NCI-H460 (cell line): ENCODE results near the gene MRPS34. TPM values are rescaled to one million over a fixed set of nuclear protein-coding genes. Genes with fewer than 3 reads are reported as not detected.
"Not testable (repeated sequence)": the region's sequence is repeated elsewhere in the genome, so short reads cannot be mapped to it uniquely, and the experiment has no call there.

Experiments used
- DNase-seq: peaks from one replicate; pipeline ENCODE4 v3.0.0-alpha.2; 2016; ENCODE audit warnings: low read depth; ENCODE audit errors: extremely low read depth
- polyA plus RNA-seq: library from polyadenylated mRNA; depleted of rRNA; stranded (reverse); fragments of >200 nt; gene quantifications from 2 replicates; pipeline ENCODE4 v1.2.3, GENCODE V29; 2014; cell fraction: nucleus; rRNA removed
- total RNA-seq: library from RNA; depleted of rRNA; stranded (reverse); fragments of >200 nt; shearing (Covaris generic); gene quantifications from 2 replicates; pipeline ENCODE4 v1.2.3, GENCODE V29; 2014; rRNA removed

The MRPS34 gene
- 91.2 and 104 TPM in 2 replicates for total RNA-seq
- polyA plus RNA-seq = 267 and 286 TPM in 2 replicates

DNA sequence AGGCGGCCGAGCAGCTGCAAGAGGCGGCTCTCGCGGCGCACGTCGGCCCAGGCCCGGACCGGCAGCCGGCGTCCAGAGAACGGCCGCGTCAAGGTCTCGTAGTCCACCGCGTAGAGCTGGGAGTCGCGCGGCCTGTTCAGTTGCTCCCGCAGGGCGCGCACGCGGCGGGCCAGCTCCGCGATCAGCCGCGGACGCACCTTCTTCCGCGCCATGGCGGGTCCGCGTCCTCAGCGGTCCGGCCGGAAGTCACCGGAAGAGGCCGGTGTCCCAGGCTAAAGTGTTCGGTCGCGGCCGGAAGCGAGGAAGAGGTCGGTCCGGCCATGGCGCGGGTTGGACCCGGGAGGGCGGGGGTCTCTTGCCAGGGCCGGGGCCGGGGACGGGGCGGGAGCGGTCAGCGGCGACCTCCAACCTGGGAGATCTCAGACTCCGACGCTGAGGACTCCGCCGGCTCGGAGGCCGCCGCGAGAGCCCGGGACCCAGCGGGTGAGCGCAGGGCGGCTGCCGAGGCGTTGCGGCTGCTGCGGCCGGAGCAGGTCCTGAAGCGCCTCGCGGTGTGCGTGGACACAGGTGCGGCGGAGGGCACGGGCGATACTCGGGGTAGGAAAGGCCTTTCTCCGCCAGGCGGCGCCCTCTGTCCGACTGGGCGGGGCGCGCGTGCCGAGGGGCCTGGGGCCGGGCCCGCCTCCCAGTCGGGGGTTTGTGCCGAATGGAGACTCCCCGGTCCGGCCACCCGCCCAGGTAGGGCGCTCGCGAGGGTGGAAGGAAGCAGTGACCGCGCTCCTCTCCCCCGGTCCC is at the start of gene MRPS34:
Gene MRPS34, minus strand, starts transcription at position 227 of the 795 bp plus-strand sequence. Its CDS starts 15 bp downstream, at position 212.
- peak; percentile 79 for DNase-seq

DNA sequence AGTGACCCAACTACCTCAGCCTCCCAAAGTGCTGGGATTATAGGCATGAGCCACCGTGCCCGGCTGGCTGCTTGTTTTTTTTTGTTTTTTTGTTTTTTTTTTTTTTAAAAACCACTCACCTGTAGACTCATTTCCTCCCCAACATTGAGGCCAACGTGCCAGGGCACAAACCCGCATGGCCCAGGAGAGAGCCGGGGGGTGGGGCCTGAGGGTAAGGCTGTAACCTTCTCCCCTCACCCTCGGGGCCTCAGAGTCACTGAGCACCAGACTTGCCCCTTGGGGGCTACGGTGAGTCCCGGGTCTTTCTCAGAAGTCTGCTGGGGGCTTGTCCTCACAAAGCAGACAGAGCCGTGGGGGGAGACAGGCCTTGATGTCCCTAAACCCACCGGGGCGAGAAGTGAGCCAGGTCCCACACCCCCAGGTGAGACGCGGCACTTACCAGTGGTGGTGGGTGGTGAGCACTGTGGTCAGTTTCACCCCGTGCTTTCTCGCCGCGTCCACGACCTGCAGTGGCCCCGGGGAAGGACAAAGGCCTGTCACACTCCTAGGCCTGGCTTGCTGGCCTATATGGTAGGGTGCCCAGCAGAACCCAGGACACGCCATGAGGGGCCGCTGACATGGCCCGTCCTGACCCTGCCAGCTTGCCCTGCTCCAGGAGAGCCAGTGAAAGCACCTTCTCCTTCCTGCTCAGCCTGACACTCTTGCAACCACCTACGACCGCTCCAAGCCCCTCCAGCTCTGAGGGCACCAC is 49.1 kb upstream of the MRPS34 start:
- DNase-seq = no peak

DNA sequence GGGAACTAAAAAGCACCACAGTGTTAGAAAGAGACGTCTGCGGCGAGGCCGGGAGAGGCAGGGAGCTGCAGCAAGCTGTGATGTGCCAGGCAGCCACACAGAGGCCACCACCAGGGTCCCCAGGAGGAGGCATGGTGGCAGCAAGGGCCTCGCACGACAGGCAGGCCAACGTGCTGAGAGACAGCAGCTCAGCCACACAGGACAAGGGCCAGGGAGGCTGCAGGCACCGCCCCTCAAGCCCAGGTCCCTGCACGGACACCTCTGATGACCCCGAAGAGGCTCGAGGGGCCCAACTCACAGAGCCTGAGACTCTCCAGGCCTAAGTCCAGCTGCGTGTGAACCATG is 48.0 kb upstream of the MRPS34 start:
- no peak for DNase-seq

DNA sequence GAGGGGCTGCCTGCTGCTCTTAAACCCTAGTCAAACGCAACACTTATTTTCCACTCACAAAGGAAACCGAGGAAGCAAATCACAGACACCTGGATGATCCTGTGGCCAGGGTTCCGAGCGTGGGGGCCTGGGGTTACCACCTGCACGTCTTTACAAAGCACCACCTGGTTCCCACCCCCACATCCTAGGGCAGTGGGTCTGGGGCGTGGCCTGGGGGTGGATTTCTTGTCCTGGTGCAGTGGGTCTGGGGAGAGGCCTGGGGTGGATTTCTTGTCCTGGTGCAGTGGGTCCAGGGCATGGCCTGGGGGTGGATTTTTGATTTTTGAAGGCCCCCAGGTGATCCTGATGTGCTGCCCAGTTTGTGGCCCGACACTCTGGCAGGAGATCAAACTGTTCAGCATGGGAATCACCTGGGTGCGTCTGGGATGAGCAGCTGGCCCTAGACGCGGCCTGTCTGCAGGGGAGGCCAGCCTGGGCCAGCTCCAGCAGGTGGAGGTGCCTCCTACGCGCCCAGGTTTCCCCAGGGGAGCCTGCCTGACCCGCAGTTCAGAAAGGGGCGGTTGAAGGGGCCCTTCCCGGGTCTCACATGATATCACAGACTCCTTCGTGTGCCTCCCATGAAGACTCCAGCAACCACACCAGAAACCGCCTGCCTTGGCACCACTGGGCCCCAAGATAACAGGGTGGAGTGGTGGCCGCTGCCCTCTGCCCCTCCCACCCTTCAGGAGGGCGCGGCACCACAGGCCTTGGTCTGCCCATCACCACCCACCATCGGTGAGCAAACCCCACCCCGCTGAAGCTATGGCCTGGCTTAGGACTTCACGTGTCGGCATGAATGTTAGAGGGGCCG is 47.4 kb upstream of the MRPS34 start:
- no peak for DNase-seq

DNA sequence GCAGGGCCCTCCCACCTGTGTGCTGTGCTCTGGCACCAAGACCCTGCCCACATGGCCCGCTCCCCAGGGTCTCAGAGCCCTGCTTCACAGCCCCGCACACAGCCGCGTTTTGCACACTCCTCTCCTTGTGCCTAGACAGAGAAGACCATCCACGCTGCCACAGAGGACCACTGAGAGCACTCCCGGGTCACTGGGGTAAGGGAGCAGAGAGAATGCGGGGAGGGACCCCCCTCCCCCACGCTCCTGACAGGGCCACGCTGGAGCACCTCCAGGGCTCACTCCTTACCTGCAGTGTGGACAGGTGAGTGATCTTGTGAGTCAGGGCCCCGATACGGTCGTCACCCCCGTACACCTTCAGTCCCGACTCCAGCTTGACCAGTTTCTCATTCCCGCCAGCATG is 46.7 kb upstream of the MRPS34 start:
- DNase-seq = no peak

DNA sequence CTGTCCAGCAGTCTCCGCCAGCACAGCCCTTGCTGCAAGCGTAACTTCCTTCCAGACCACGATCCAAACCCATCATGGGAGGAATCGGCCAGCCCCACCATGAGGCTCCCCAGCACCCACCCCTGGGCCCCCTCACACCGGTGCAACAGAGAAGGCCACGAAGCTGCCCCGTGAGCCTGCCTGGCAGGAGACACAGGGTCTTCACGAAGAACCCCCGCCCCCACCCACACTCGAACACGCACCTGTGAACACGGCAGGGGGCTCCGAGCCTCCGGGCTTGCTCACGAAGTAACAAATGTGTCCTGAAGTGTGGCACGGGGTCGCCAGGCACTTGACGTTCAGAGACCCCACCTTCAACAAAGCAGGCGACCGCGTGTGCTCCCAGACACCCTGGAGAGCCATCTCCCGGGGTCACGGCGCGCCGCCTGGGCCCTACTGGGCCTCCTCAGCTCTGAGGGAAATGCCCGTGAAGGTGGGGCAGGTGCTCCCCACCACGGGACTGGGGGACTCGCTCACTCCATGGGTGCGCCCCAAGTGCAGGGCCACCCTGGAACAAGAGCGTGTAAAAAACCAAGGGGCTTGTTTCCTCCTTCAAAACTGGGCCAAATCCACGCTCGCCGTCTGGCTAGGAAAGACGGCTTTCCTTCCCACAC is 46.1 kb upstream of the MRPS34 start:
- no peak for DNase-seq

DNA sequence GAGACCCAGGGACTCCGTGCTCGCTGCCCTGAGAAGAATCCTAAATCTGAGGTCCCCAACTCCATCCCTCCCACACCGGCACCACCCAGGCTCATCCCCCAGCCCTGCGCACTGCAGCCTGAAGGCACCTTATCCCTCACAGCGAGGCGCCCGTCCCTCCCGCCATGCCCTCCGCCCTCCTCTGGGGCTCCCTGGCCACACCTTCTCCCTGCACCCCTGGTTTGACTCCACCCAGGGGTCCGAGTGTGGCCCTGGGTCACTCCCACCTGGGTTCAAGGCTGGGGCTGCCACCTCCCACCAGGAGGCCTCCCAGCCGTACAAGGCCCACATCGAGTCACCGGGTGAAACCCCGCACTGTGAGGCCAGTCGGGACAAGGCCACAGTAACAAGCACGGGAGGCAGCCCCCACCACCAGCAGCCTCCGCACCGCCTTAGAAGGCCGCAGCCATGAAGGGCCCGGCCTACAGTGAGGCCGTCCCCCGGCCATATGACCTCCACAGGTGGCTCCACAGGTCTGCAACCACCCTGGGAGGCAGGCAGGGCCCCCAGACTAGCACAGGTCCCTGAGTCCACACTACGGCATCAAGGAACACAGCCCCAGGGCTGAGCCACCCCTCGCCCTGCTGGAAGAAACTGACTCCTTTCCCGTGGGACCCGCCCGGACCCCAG is 45.4 kb upstream of the MRPS34 start:
- DNase-seq = no peak

DNA sequence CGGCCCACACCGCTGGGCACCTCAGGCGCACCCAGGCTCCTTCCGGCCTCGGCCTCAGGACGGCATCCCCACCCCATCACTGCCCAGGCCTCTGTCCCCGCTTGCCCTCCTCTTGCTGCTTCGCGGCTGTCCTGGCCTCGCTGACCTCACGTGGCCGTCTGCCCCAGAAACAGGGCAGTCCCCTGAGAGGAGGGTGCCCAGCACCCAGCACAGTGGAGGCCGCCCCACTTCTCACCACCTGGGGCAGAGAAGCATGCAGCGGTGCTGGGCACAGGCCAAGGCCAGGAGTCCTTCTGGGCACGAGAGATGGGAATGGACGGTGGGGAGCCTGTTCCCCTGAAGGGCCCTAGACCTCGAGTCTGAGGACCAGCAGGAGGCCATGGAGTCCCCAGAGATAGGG is 44.8 kb upstream of the MRPS34 start:
- DNase-seq = no peak

DNA sequence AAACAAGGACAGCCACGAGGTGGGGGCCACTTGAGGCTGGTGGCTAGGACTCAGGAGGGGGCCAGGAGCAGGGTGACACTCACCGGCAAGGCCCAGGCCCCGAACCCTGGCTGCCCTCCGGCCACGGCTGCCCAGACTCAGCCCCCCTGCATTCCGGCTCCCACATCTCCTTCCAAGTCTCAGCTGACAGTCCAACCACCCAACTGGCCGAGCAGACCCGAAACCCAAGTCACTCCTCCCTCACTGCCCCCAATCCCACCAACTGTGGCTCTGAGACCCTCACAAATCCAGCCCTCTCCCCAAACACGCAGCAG is 44.3 kb upstream of the MRPS34 start:
- DNase-seq = no peak

DNA sequence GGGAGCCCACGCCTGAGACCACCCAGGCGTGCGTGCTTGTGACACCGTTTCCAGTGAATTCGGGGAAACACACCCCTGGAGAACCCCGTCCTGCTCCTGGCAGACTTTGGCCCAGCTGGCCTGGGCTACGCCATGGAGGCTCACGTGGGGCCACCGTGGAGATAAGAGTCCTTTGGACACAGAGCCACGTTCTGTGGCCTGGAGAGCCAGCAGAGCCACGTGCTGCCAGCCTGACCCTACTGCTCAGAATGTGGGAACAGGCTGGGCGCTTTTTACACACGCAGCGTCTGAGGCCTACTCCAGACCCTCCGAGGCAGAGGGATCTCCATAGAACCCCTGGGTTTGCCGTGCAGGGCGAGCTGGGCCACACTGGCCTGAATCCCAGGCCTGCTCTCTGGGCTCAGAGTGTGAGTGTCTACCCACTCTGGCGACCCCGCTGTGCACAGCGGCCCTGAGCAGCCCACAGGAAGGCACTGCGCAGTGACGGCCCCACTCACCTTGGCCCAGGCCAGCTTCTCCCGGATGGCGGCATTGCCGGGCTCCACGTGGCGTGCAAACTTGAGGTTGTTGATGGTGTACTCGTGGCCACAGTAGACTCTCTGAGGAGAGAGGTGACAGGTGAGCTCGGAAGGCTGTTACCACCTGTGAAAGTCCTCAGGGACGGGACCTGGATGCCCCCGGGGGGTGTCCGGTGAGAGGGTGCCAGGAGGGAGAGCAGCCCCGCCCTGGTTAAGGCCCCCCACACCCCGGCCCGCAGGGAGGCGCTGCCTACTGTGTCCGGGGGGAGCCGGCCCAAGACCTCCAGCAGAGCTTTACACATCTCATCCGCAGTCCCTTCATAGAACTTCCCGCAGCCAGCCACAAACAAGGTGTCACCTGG is 43.7 kb upstream of the MRPS34 start:
- DNase-seq = no peak

DNA sequence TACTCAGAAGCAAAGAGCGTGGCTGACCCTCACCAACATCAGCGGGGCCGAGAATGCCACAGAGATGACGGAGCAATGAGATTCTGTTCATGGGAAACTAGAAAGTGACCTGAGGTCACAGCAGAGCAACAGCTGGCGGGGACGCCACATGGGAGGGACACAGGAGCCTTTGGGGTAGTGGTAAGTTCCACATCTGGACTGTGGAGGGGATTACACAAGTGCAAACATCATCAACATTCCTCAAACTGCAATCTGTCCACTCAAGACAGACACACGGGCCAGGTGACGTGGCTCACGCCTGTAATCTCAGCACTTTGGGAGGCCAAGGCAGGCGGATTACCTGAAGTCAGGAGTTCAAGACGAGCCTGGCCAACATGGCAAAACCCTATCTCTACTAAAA is 42.5 kb upstream of the MRPS34 start:
- DNase-seq = no peak

DNA sequence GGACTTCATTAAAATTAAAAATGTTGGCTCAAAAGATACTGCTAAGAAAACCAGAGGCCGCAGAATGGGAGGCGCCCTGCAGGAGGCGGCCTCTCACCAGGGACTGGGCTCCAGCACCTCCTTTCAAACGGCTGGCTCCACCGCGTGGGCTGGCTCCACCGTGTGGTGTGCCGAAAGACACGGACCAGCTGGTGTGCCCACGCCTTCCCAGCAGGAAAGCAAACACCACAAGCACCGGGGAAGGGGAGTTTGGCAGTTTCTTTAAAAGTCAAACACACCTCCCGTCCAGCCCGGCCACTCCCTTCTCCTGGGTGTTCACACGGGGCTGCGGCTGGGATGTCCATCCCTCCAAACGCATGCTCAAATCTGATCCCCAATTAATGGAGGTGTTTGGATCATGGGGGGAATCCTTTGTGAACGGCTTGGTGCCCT is 39.8 kb upstream of the MRPS34 start:
- peak; percentile 57 for DNase-seq

DNA sequence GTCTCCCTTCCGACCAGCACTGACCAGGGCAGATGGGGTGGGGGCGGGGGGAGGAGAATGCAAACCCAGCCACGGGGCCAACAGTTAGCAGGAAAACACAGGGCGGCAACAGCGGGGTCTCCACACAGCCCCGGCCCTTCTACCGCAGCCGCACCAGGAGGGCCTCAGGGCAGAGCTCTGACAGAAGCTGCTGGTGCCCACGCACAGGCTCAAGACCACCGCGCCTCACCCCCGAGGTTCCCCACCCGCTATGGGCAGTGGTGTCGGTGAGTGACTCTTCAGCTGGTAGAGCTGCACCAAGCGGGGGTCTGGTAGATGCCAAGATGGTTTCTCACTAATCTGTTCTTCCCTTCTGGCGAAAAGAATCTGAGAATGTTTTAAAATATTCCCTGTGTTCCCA is 37.6 kb upstream of the MRPS34 start:
- DNase-seq = no peak

DNA sequence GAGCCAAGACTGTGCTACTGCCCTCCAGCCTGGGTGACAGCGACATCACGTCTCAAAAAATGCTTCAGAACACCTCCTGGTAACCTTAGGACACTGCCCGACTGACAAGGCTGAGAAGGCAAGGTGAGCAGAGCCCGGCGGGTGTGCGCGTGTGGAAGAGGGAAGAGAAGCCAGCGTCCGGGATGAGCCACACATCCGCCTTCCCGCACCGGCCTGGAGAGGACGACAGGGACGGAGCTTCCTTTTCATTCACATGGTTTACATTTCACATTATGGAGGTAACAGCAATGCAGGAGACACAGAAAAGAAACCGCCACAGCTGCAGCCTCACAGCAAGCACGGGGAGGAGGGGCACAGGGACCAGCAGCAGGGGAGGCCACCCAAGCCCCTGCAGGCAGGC is 37.2 kb upstream of the MRPS34 start:
- no peak for DNase-seq

DNA sequence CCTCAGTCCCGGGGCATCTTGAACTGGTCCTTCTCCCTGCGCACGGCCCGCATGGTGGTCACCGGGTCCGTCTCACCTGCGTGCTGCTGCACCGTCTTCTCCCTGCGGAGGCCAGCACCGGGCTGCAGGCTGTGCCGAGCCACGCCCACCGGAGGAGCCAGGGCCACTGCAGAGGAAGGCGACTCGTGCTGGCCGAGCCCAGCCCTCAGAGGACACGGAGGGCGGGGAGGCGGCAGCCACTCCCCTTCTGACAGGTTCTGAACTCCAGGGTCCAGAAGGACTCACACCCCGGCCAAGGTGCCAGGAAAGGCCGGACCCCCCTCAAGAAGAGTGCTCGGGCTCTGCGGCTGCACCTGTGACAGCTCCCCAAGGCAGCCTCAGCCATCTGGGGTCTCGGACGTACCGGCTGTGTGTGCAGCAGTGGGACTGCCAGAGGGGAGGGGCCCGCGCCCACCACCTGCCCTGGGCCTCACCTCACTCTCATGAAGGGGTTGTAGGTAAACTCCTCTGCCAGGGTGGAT is 36.4 kb upstream of the MRPS34 start:
- no peak for DNase-seq

DNA sequence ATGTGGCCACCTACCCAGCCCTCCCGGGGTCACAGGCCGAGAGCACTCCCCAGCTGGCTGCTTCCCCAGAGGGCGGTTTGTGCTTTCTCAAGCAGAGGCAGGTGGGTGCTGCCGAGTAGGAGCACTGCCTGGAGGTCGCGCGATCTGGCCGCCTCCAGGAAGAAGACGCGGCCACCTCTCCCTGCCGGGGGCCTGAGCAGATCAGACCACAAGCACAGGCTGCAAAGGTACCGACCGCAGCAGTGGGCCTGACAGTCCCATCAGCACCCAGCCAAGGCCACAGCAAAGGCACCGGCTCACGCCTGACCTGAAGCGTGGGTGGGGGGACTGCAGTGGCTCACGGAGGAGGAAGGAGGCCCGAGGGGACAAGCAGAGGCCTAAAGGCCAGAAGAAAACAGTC is 35.8 kb upstream of the MRPS34 start:
- DNase-seq = no peak

DNA sequence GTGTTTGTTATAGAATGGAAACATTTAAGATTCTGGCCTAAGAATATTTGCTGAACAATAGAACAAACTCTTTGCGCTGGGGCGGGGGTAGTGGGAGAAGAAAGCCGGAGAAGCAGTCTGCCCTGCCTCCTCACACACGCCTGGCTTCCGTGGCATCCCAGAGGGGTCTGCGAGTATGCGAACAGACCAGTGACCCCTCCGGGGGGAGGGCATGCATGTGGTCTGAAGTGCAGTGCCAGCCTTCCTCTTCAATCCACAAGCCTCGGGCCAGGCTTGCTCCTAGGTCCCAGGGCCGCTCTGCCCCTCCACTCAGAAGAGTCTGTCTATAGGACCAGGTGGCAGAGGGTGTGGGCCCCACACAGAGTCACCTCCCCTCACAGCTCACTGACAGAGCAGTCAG is 34.7 kb upstream of the MRPS34 start:
- DNase-seq = no peak

DNA sequence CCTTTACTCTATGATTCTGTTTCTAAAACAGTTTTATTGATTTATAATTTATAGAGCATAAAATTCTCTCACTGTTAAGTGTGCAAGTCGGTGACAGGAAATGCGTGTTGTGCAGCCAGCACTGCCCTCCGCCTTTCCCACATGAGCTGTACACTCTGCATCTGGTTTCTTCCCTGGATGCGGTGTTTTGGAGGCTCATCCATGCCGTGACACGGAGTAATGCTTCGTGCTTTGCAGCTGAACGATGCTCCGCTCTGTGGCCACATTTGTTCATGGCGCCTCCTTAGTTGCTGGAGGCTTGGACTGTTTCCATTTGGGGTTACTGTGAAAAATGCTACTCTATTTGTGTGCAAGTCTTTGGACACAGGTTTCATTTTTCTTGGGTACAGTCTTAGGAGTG is 27.8 kb upstream of the MRPS34 start:
- no peak for DNase-seq

DNA sequence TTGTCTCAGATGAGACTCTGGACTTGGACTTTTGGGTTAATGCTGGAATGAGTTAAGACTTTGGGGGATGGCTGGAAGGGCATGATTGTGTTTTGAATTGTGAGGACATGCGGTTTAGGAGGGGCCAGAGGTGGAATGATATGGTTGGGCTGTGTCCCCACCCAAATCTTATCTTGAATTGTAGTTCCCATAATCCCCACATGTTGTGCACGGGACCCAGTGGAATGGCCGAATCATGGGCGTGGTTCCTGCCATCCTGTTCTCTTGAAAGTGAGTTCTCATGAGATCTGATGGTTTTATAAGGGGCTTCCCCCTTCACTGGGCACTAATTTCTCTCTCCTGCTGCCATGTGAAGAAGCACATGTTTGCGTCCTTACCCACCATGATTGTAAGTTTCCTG is 26.3 kb upstream of the MRPS34 start:
- not testable (repeated sequence) for DNase-seq
